Endothelial cell of umbilical vein (primary cell): ENCODE results near the gene SPRED2.

Experiments used
- CTCF ChIP-seq, 2 donors: IDR thresholded peaks; 1 replicate in 1 of 2; 2 replicates in 1 of 2; pipeline ENCODE4 v1.5.1; 2011; ENCODE audit warnings: low read length in 2 of 2, mild to moderate bottlenecking in 2 of 2, moderate library complexity in 2 of 2, control low read depth in 1 of 2, inconsistent platforms in 1 of 2, low read depth in 1 of 2; ENCODE audit not compliant: insufficient read depth in 1 of 2; ENCODE audit errors: extremely low read depth in 1 of 2
- EZH2 ChIP-seq: IDR thresholded peaks from 2 replicates; pipeline ENCODE4 v1.6.1; 2012; ENCODE audit warnings: borderline replicate concordance, low read depth, mild to moderate bottlenecking, moderate library complexity, low read length, inconsistent platforms; ENCODE audit not compliant: severe bottlenecking
- MAX ChIP-seq: IDR thresholded peaks from 2 replicates; pipeline ENCODE4 v1.6.1; 2011; ENCODE audit not compliant: insufficient read depth, insufficient read length
- MYC ChIP-seq: IDR thresholded peaks from one replicate; pipeline ENCODE4 v1.6.1; 2011; ENCODE audit warnings: mild to moderate bottlenecking, low read depth, low read length
- POLR2A ChIP-seq: IDR thresholded peaks from 2 replicates; pipeline ENCODE4 v1.6.1; 2012; ENCODE audit warnings: low read depth, mild to moderate bottlenecking, control low read depth, low read length
- POLR2AphosphoS5 ChIP-seq: IDR thresholded peaks from 2 replicates; pipeline ENCODE4 v1.6.1; 2012; ENCODE audit warnings: low read depth, mild to moderate bottlenecking, control low read depth, low read length, moderate library complexity; ENCODE audit not compliant: insufficient read depth

- TF ChIP-seq CTCF (IDR thresholded peaks at IDR 0.05; ENCODE audit: extremely low read depth in 1 of 2, insufficient read depth in 1 of 2, low read depth in 1 of 2, low read length in 2 of 2) (no peak), POLR2AphosphoS5 (no peak), EZH2 (no peak), POLR2A (no peak), MAX (no peak), MYC (no peak)
Measured at GRCh38 chr2:65372619-65373018, 59.8 kb downstream of the SPRED2 start.
